Measurements from ENCODE around the gene ORC2.
A peak's percentile ranks its signal among the peaks of the same experiment; 100 is the strongest.

The ORC2 gene

DNA sequence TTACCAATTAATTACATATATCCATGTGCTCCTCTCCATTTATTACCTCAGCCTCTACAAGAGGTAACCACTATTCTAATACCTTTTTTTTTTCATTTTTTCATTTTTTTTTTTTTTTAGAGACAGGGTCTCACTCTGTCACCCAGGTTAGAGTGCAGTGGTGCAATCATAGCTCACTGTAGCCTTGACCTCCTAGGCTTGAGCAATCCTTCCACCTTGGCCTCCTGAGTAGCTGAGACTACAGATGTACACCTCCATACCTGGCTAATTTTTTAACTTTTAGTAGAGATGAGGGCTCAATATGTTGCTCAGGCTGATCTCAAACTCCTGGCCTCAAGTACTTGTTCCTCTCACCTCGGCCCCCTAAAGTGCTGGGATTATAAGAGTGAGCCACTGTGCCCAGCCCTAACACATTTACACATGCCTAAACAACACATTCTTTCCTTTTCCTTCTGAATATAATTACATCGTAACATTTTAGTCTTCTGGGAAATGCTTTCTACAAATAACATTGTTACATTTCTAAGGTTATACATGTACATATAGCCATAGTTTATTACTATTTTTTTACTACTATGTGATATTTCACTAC, 85.1 kb downstream of the ORC2 start:
- TF ChIP-seq CEBPB (IDR thresholded peaks at IDR 0.05) (no peak), EP300 (IDR thresholded peaks at IDR 0.05; ENCODE audit: borderline replicate concordance) (no peak)
- TF ChIP-seq, protein P1, sequence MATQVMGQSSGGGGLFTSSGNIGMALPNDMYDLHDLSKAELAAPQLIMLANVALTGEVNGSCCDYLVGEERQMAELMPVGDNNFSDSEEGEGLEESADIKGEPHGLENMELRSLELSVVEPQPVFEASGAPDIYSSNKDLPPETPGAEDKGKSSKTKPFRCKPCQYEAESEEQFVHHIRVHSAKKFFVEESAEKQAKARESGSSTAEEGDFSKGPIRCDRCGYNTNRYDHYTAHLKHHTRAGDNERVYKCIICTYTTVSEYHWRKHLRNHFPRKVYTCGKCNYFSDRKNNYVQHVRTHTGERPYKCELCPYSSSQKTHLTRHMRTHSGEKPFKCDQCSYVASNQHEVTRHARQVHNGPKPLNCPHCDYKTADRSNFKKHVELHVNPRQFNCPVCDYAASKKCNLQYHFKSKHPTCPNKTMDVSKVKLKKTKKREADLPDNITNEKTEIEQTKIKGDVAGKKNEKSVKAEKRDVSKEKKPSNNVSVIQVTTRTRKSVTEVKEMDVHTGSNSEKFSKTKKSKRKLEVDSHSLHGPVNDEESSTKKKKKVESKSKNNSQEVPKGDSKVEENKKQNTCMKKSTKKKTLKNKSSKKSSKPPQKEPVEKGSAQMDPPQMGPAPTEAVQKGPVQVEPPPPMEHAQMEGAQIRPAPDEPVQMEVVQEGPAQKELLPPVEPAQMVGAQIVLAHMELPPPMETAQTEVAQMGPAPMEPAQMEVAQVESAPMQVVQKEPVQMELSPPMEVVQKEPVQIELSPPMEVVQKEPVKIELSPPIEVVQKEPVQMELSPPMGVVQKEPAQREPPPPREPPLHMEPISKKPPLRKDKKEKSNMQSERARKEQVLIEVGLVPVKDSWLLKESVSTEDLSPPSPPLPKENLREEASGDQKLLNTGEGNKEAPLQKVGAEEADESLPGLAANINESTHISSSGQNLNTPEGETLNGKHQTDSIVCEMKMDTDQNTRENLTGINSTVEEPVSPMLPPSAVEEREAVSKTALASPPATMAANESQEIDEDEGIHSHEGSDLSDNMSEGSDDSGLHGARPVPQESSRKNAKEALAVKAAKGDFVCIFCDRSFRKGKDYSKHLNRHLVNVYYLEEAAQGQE (IDR thresholded peaks at IDR 0.05; ENCODE audit: low read depth): no peak

DNA sequence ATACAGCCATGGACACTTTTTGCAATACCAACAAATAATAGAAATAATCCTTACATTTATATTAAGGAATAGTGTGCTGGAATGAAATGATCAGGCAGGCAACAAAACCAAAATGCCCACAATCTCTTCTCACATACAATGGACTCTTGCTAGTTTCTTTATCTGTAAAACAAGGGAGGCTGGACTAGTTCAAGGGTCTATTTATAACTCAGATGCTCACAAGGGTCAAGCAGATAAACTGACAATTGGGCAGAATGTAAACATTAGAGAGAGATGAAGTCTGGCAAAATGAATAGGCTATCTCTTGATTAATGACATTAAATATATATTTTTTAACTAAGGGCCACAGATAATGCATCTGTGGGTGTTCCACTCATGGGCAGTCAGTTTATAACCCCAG, 86.0 kb downstream of the ORC2 start:
- TF ChIP-seq TEAD4 (IDR thresholded peaks at IDR 0.05): no peak
- no peak for TF ChIP-seq FOXM1 (IDR thresholded peaks at IDR 0.05; ENCODE audit: borderline replicate concordance, low read depth)
- no peak for TF ChIP-seq EP300 (IDR thresholded peaks at IDR 0.05; ENCODE audit: borderline replicate concordance)
- TF ChIP-seq TCF12 (IDR thresholded peaks at IDR 0.05; ENCODE audit: low read depth): no peak
- TF ChIP-seq ZBTB7A (IDR thresholded peaks at IDR 0.05; ENCODE audit: low read depth): no peak
- no peak for TF ChIP-seq TAF1 (IDR thresholded peaks at IDR 0.05; ENCODE audit: low read depth)
- TF ChIP-seq CREB1 (IDR thresholded peaks at IDR 0.05; ENCODE audit: low read depth): no peak
- TF ChIP-seq RAD21 (IDR thresholded peaks at IDR 0.05; ENCODE audit: low read depth): no peak
- TF ChIP-seq NFIC (IDR thresholded peaks at IDR 0.05): no peak
- TF ChIP-seq, protein P2, sequence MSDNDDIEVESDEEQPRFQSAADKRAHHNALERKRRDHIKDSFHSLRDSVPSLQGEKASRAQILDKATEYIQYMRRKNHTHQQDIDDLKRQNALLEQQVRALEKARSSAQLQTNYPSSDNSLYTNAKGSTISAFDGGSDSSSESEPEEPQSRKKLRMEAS (IDR thresholded peaks at IDR 0.05): no peak
- no peak for TF ChIP-seq YY1 (IDR thresholded peaks at IDR 0.05; ENCODE audit: low read depth)
- TF ChIP-seq, protein P3, sequence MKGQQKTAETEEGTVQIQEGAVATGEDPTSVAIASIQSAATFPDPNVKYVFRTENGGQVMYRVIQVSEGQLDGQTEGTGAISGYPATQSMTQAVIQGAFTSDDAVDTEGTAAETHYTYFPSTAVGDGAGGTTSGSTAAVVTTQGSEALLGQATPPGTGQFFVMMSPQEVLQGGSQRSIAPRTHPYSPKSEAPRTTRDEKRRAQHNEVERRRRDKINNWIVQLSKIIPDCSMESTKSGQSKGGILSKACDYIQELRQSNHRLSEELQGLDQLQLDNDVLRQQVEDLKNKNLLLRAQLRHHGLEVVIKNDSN (IDR thresholded peaks at IDR 0.05): no peak
- no peak for TF ChIP-seq EGR1 (IDR thresholded peaks at IDR 0.05)

DNA sequence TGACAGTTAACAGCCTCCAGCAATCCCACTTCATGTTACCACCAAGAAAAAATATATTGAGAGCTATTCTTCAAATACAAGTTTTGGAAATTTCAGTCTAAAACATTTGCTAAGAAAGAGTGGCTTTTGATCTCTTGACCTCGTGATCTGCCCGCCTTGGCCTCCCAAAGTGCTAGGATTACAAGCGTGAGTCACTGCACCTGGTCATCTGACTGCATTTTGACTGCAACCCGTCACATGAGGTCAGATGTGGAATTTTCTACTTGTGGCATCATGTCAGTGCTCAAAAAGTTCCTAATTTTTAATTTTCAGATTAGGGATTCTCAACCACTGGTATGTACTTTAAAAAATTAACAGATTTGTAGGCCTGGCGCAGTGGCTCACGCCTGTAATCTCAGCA, 89.9 kb downstream of the ORC2 start:
- TF ChIP-seq NFIC (IDR thresholded peaks at IDR 0.05) (no peak), ZBTB7A (IDR thresholded peaks at IDR 0.05; ENCODE audit: low read depth) (no peak), YY1 (IDR thresholded peaks at IDR 0.05; ENCODE audit: low read depth) (no peak)

DNA sequence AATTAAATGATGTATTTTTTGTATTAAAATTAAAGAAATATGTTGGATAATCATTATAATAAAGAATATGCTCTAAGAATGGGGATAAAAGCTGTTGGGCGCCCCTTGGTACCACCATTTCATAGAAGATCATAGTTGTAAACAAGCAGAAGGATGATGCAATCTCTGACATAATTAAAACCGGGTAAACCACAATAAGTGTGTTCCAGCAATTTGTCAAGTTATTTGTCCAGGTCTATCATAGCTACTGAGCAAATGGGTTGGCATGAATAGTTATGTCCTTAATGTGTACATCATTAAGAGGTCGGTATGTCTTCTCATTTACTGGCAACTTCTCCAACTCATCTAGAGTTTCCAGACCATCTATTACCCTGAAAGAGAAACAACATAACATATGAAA, 92.3 kb downstream of the ORC2 start:
- no peak for TF ChIP-seq EP300 (IDR thresholded peaks at IDR 0.05; ENCODE audit: borderline replicate concordance)
- TF ChIP-seq CEBPB (IDR thresholded peaks at IDR 0.05): peak; percentile 13; the same call in 1 of the 2 replicates

DNA sequence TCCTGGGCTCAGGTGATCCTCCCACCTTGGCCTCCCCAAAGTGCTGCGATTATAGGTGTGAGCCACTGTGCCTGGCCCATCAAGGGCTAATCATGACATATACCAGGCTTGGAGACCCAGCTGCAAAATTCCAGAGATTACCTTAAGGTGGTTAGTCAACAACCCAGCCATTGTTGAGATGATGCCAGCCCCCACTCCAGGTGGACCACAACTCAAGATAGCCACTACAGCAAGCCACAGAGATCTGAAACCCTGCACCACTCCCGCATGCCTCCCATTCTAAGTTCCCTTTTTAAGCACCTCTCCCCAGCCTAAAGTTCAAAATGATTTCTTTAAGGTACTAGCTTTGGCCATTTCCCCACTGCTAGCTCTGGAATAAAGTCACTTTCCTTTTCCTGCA, 94.4 kb downstream of the ORC2 start:
- TF ChIP-seq, protein P2 (IDR thresholded peaks at IDR 0.05): no peak
- TF ChIP-seq CREB1 (IDR thresholded peaks at IDR 0.05; ENCODE audit: low read depth) (no peak), FOXM1 (IDR thresholded peaks at IDR 0.05; ENCODE audit: borderline replicate concordance, low read depth) (no peak), TAF1 (IDR thresholded peaks at IDR 0.05; ENCODE audit: low read depth) (no peak), EP300 (IDR thresholded peaks at IDR 0.05; ENCODE audit: borderline replicate concordance) (no peak), YY1 (IDR thresholded peaks at IDR 0.05; ENCODE audit: low read depth) (no peak), CEBPB (IDR thresholded peaks at IDR 0.05) (no peak), ZBTB7A (IDR thresholded peaks at IDR 0.05; ENCODE audit: low read depth) (no peak)

DNA sequence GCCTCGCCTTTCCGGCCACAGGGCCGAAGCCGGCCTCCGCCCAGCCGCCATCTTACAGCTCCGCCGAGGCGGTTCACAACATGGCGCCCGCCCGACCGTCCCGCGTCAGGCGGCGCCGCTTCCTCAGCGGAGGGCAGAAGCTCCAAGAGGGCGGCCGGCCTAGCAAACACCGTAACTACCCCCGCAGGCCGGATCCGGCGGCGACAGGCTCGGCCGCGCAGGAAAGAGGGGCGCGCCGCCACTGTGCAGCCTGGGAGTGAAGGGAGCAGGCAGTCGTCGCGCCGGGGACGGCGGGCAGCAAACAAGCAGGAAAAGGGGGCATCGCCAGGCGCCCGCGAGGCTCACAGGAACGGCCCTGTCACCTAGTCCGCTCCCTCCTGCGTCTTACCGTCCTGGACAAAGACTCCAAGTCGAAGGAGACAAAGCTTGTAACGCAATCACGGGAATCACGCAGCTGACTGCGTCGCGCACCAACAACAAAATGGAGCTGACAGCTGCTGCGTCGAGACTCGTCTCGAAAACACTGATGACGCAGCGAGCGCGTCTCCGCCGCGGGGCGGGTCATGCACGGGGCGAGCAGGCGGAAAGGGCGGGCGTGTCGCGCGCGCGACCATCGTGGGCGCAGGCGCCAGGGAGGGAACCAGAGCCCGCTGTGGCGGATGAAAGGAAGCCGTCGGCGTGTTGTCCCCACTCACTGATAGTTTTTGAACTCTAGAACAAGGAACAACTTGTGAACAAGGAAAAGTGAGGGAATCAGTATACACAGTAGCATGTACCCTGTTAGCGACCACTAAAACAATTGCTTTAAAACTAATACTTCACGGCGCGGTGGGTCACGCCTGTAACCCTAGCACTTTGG, 99.1 kb downstream of the ORC2 start, which contains the start of gene CLK1:
Gene CLK1, minus strand, starts transcription at position 483 of the 859 bp plus-strand sequence. CDS start 2,796 bp downstream, outside the sequence.
- peak; percentile 80 for TF ChIP-seq TAF1 (IDR thresholded peaks at IDR 0.05; ENCODE audit: low read depth)
- TF ChIP-seq TCF12 (IDR thresholded peaks at IDR 0.05; ENCODE audit: low read depth): peak; percentile 50; the same call in 1 of the 2 replicates
- no peak; the same call in 1 of the 2 replicates for TF ChIP-seq FOXM1 (IDR thresholded peaks at IDR 0.05; ENCODE audit: borderline replicate concordance, low read depth)
- TF ChIP-seq, protein P2 (IDR thresholded peaks at IDR 0.05): peak; percentile 91
- TF ChIP-seq NFIC (IDR thresholded peaks at IDR 0.05): no peak
- TF ChIP-seq, protein P3 (IDR thresholded peaks at IDR 0.05): peak; percentile 31; the same call in 1 of the 2 replicates
- peak; percentile 93 for TF ChIP-seq TEAD4 (IDR thresholded peaks at IDR 0.05)
- TF ChIP-seq YY1 (IDR thresholded peaks at IDR 0.05; ENCODE audit: low read depth): peak; percentile 98
- TF ChIP-seq EP300 (IDR thresholded peaks at IDR 0.05; ENCODE audit: borderline replicate concordance): no peak
- TF ChIP-seq CREB1 (IDR thresholded peaks at IDR 0.05; ENCODE audit: low read depth): peak; percentile 93
- TF ChIP-seq EGR1 (IDR thresholded peaks at IDR 0.05): peak; percentile 87

DNA sequence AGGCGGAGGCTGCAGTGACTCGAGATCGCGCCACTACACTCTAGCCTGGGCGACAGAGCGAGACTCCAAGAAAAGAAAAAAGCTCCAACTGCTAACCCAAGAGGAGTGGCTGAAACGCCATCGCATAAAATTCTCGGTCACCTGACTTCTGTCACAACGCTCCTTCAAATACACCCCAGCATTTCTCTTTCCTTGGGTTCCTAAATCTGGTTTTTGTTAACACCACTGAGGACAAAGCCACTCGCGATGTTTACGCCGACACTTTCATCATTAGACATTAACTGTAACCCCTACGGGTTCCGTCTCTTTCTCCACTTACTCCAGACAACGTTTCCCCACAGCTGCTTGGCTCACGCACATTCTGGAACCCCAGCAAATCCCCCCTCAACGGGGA, 99.7 kb downstream of the ORC2 start:
- no peak for TF ChIP-seq TAF1 (IDR thresholded peaks at IDR 0.05; ENCODE audit: low read depth)
- TF ChIP-seq NFIC (IDR thresholded peaks at IDR 0.05): no peak
